DND-41 (cell line): ENCODE measurements around the gene FAM120A.

Experiments
- ATAC-seq: fragments of 200-7000 bp; cut with Tn5 transposase; 3 replicates; pipeline ENCODE4 v1.9.1; 2021; ENCODE audit warnings: low read depth; ENCODE audit not compliant: insufficient read depth
- DNase-seq: peaks from one replicate; pipeline ENCODE4 v3.0.0-alpha.2; 2020
- H2AFZ ChIP-seq: 2 replicates; pipeline ENCODE4 v1.6.0; 2012; ENCODE audit warnings: low read depth, low read length
- H3K27ac ChIP-seq: 2 replicates; pipeline ENCODE4 v1.5.1; 2012; ENCODE audit warnings: low read length, inconsistent platforms
- H3K27me3 ChIP-seq: fragments of 200-600 bp; sonication (generic); 2 replicates; pipeline ENCODE4 v1.6.0; 2012; ENCODE audit warnings: low read length, mild to moderate bottlenecking, inconsistent platforms; ENCODE audit not compliant: insufficient read depth, poor library complexity
- H3K36me3 ChIP-seq: 2 replicates; pipeline ENCODE4 v1.5.1; 2012; ENCODE audit warnings: low read length, inconsistent platforms; ENCODE audit not compliant: insufficient read depth
- H3K4me1 ChIP-seq: 2 replicates; pipeline ENCODE4 v1.5.1; 2012; ENCODE audit warnings: mild to moderate bottlenecking, low read length; ENCODE audit not compliant: insufficient read depth
- H3K4me2 ChIP-seq: 2 replicates; pipeline ENCODE4 v1.6.0; 2012; ENCODE audit warnings: mild to moderate bottlenecking, moderate library complexity, low read length, inconsistent platforms; ENCODE audit not compliant: insufficient read depth
- H3K4me3 ChIP-seq, 2 experiments: fragments of 200-600 bp in 1 of 2; shearing (Covaris generic) in 1 of 2; 2 replicates each; pipeline ENCODE4 v1.5.1; 2012 to 2016; ENCODE audit warnings: inconsistent platforms in 2 of 2, low read length in 2 of 2, mild to moderate bottlenecking in 2 of 2, low read depth in 1 of 2, moderate library complexity in 1 of 2
- H3K79me2 ChIP-seq: 2 replicates; pipeline ENCODE4 v1.6.0; 2012; ENCODE audit warnings: low read length, inconsistent platforms; ENCODE audit not compliant: insufficient read depth
- H3K9ac ChIP-seq: 2 replicates; pipeline ENCODE4 v1.6.0; 2012; ENCODE audit warnings: low read depth, mild to moderate bottlenecking, inconsistent platforms, low read length, moderate library complexity
- H3K9me3 ChIP-seq: 2 replicates; pipeline ENCODE4 v1.5.1; 2012; ENCODE audit warnings: low read length, moderate library complexity, mild to moderate bottlenecking, inconsistent platforms; ENCODE audit not compliant: insufficient read depth, severe bottlenecking
- H4K20me1 ChIP-seq: 2 replicates; pipeline ENCODE4 v1.6.0; 2012; ENCODE audit warnings: low read length; ENCODE audit not compliant: insufficient read depth
- EZH2 ChIP-seq: IDR thresholded peaks from 3 replicates; pipeline ENCODE4 v1.6.1; 2012; ENCODE audit warnings: borderline replicate concordance, low read depth, mild to moderate bottlenecking, moderate library complexity, low read length, inconsistent platforms; ENCODE audit not compliant: severe bottlenecking
- TF ChIP-seq, protein P1 (sequence below): IDR thresholded peaks from 2 replicates; pipeline ENCODE4 v1.5.1; 2012; ENCODE audit warnings: borderline replicate concordance, low read length, moderate library complexity, mild to moderate bottlenecking; ENCODE audit not compliant: poor library complexity, severe bottlenecking; ENCODE audit errors: extremely low read depth

The FAM120A gene

DNA sequence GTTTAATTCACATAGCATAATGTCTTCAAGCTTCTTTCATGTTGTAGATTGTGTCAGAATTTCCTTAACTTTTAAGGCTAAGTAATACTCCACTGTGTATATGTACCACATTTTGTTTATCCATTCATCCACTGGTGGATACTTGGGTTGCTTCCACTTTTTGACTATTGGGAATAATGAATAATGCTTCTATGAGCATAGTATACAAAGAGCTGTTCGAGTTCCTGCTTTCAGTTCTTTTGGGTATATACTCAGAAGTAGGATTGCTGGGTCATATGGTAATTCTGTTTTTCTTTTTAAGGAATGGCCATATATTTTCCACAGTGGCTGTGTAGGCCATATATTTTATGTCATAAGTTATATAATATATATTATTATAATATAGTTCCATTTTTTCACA, 5.5 kb downstream of the FAM120A start:
- H4K20me1 ChIP-seq, result peaks cover 43% of the 10 kb centered on the region; the same call in 1 of the 2 replicates
- H3K9ac ChIP-seq, result no peak overlapping the region
- H2AFZ ChIP-seq, result no peak overlapping the region
- no peak overlapping the region for H3K4me3 ChIP-seq
- DNase-seq (no peak), ATAC-seq (no peak)
- H3K27ac ChIP-seq, result peak overlapping the region; percentile 15; the same call in 1 of the 2 replicates
- peaks cover 41% of the 10 kb centered on the region for H3K36me3 ChIP-seq
- TF ChIP-seq, protein P1, sequence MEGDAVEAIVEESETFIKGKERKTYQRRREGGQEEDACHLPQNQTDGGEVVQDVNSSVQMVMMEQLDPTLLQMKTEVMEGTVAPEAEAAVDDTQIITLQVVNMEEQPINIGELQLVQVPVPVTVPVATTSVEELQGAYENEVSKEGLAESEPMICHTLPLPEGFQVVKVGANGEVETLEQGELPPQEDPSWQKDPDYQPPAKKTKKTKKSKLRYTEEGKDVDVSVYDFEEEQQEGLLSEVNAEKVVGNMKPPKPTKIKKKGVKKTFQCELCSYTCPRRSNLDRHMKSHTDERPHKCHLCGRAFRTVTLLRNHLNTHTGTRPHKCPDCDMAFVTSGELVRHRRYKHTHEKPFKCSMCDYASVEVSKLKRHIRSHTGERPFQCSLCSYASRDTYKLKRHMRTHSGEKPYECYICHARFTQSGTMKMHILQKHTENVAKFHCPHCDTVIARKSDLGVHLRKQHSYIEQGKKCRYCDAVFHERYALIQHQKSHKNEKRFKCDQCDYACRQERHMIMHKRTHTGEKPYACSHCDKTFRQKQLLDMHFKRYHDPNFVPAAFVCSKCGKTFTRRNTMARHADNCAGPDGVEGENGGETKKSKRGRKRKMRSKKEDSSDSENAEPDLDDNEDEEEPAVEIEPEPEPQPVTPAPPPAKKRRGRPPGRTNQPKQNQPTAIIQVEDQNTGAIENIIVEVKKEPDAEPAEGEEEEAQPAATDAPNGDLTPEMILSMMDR, result no peak
- TF ChIP-seq EZH2, result no peak
- peaks cover 82% of the 10 kb centered on the region for H3K4me1 ChIP-seq
- no peaks in the 10 kb centered on the region for H3K9me3 ChIP-seq
- peaks cover 100% of the 10 kb centered on the region for H3K79me2 ChIP-seq
- peak overlapping the region; percentile 35; the same call in 1 of the 2 replicates for H3K4me2 ChIP-seq
- H3K27me3 ChIP-seq, result no peaks in the 10 kb centered on the region

DNA sequence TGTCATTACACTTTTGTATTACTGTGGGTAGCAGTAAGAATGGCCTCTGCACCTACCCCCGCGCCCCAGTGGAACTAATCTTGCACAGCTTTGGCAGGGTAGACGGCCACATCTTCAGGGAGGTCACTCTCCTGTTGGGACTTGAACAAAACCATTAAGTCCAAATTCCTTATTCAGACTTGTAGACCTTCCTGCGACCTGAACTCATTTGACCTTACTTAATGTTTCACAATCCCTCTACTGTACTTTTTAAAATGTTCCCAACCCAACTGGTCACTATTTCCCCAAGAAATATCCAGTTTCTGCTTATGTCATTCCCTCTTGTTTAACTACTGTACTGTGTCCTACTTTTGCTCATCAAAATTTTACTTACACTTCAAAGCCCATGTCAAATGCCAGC, 7.2 kb downstream of the FAM120A start:
- H3K79me2 ChIP-seq, result peaks cover 98% of the 10 kb centered on the region
- no peak for ATAC-seq
- no peak for DNase-seq
- no peak overlapping the region for H3K9ac ChIP-seq
- H3K4me1 ChIP-seq, result peaks cover 99% of the 10 kb centered on the region
- peak overlapping the region; percentile 36; the same call in 1 of the 2 replicates for H3K4me2 ChIP-seq
- H2AFZ ChIP-seq, result no peak overlapping the region
- H3K4me3 ChIP-seq, result no peak overlapping the region
- no peaks in the 10 kb centered on the region for H3K9me3 ChIP-seq
- H3K27me3 ChIP-seq, result no peaks in the 10 kb centered on the region
- peaks cover 37% of the 10 kb centered on the region; the same call in 1 of the 2 replicates for H4K20me1 ChIP-seq
- peaks cover 32% of the 10 kb centered on the region for H3K36me3 ChIP-seq
- no peak for TF ChIP-seq EZH2
- TF ChIP-seq, protein P1, result no peak
- H3K27ac ChIP-seq, result peak overlapping the region; percentile 61

DNA sequence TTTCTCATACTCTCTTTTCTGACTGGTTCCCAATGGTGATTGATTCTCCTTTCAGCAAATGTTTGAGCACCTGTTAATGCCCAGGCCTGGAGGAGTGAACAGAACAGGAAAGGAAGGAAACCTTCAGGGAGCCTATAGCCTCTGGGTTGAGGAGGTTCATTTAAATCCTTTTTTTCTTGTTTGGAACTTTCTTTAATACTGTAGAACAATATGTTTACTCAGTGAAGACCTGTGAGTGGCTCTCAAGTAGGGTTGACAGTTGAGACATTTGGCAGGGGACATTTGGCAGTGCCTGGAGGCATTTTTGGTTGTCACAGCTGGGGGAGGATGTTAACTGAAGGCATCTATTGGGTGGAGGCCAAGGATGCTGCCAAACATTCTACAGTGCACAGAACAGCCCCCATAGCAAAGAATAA, 8.0 kb downstream of the FAM120A start:
- Histone ChIP-seq H2AFZ (no peak overlapping the region), H3K9ac (no peak overlapping the region), H3K27ac (peak overlapping the region; percentile 61), H3K4me2 (peak overlapping the region; percentile 26; the same call in 1 of the 2 replicates), H3K36me3 (peaks cover 25% of the 10 kb centered on the region), H3K9me3 (no peaks in the 10 kb centered on the region), H3K27me3 (no peaks in the 10 kb centered on the region), H3K4me3 (no peak overlapping the region), H3K4me1 (peaks cover 99% of the 10 kb centered on the region), H4K20me1 (peaks cover 32% of the 10 kb centered on the region; the same call in 1 of the 2 replicates), H3K79me2 (peaks cover 98% of the 10 kb centered on the region)
- ATAC-seq (0 out of 3 replicates have a peak, but pooled peaks have one; percentile 14), DNase-seq (peak; percentile 26)
- TF ChIP-seq, protein P1, result no peak
- no peak for TF ChIP-seq EZH2
